IMR-90 (cell line): Measurements from ENCODE around the gene PPP1R13B. TPM values are rescaled to one million over a fixed set of nuclear protein-coding genes. Genes with fewer than 3 reads are reported as not detected.

ENCODE experiments used
- ATAC-seq: fragments of 200-7000 bp; cut with Tn5 transposase; 2 replicates; pipeline ENCODE4 v1.9.1; 2020; ENCODE audit warnings: low read depth, mild to moderate bottlenecking, moderate library complexity
- BruUV-seq: library from RNA; stranded (reverse); fragments of 400-500 nt; replicated peaks from 2 replicates; lab custom pipeline; 2021; lab: Mats Ljungman, UMichigan
- CTCF ChIA-PET: fragments of 300-600 bp; formaldehyde crosslinking; extraction: SDS; loops from one replicate; lab custom pipeline; 2021; ENCODE audit warnings: antibody characterized with exemption; lab: Yijun Ruan, JAX
- POLR2A ChIA-PET: fragments of 300-600 bp; sonication (Branson Sonifier 250); formaldehyde crosslinking; loops from one replicate; lab custom pipeline; 2022; ENCODE audit warnings: antibody characterized with exemption; ENCODE audit not compliant: unreplicated experiment; lab: Charles Lee
- DNase-seq: peaks from one replicate; pipeline ENCODE4 v3.0.0; 2013
- H2AFZ ChIP-seq: replicated peaks from 2 replicates; pipeline ENCODE3; 2013; ENCODE audit warnings: low read length, mild to moderate bottlenecking; ENCODE audit not compliant: poor library complexity
- H2AK5ac ChIP-seq: 2 replicates; pipeline ENCODE4 v1.6.1; 2013; ENCODE audit warnings: low read depth, low read length, inconsistent platforms
- H2AK9ac ChIP-seq: replicated peaks from 2 replicates; pipeline ENCODE3; 2013; ENCODE audit warnings: mild to moderate bottlenecking, low read depth, low read length, moderate library complexity; ENCODE audit not compliant: poor library complexity
- H2BK120ac ChIP-seq: 2 replicates; pipeline ENCODE4 v1.6.1; 2013; ENCODE audit warnings: low read depth, low read length, inconsistent platforms
- H2BK15ac ChIP-seq: 3 replicates; pipeline ENCODE4 v1.6.1; 2013; ENCODE audit warnings: low read depth, low read length, inconsistent platforms
- H2BK20ac ChIP-seq: 2 replicates; pipeline ENCODE4 v1.6.1; 2013; ENCODE audit warnings: low read depth, mild to moderate bottlenecking, inconsistent platforms, low read length, moderate library complexity
- H2BK5ac ChIP-seq: 2 replicates; pipeline ENCODE4 v1.6.1; 2013; ENCODE audit warnings: mild to moderate bottlenecking, low read depth, low read length, inconsistent platforms; ENCODE audit not compliant: poor library complexity, severe bottlenecking
- H3K14ac ChIP-seq: replicated peaks from 2 replicates; pipeline ENCODE4 v1.6.1; 2013; ENCODE audit warnings: low read depth, low read length, inconsistent platforms
- H3K18ac ChIP-seq: 2 replicates; pipeline ENCODE4 v1.6.1; 2013; ENCODE audit warnings: low read depth, low read length, control low read depth
- H3K23ac ChIP-seq: 2 replicates; pipeline ENCODE4 v1.6.1; 2013; ENCODE audit warnings: low read depth, low read length, inconsistent platforms
- H3K27ac ChIP-seq: 2 replicates; pipeline ENCODE4 v1.5.1; 2013; ENCODE audit warnings: mild to moderate bottlenecking, control low read depth, low read length; ENCODE audit not compliant: insufficient read depth
- H3K27me3 ChIP-seq: 2 replicates; pipeline ENCODE4 v1.6.1; 2013; ENCODE audit warnings: low read length; ENCODE audit not compliant: control insufficient read depth, insufficient read depth
- H3K36me3 ChIP-seq: 2 replicates; pipeline ENCODE4 v1.6.1; 2013; ENCODE audit warnings: low read length, mixed read lengths; ENCODE audit not compliant: control insufficient read depth, insufficient read depth
- H3K4ac ChIP-seq: 2 replicates; pipeline ENCODE4 v1.6.1; 2013; ENCODE audit warnings: low read depth, low read length, inconsistent platforms
- H3K4me1 ChIP-seq: 2 replicates; pipeline ENCODE4 v1.6.1; 2013; ENCODE audit warnings: low read length, mixed read lengths; ENCODE audit not compliant: control insufficient read depth, insufficient read depth
- H3K4me2 ChIP-seq: 2 replicates; pipeline ENCODE4 v1.6.1; 2013; ENCODE audit warnings: low read depth, mild to moderate bottlenecking, control low read depth, low read length, moderate library complexity
- H3K4me3 ChIP-seq: 2 replicates; pipeline ENCODE4 v1.5.1; 2013; ENCODE audit warnings: low read depth, mild to moderate bottlenecking, control low read depth, low read length, moderate library complexity; ENCODE audit not compliant: insufficient read depth
- H3K56ac ChIP-seq: 2 replicates; pipeline ENCODE4 v1.6.1; 2013; ENCODE audit warnings: low read length, inconsistent platforms; ENCODE audit not compliant: insufficient read depth; ENCODE audit errors: extremely low read depth
- H3K79me1 ChIP-seq, 2 experiments: 2 replicates each; pipeline ENCODE4 v1.6.1; 2013; ENCODE audit warnings: low read length in 2 of 2, inconsistent platforms in 1 of 2, low read depth in 1 of 2
- H3K9ac ChIP-seq: 2 replicates; pipeline ENCODE4 v1.6.1; 2013; ENCODE audit warnings: low read depth, low read length, control low read depth
- H3K9me1 ChIP-seq: 2 replicates; pipeline ENCODE4 v1.6.1; 2013; ENCODE audit warnings: low read length, inconsistent platforms; ENCODE audit not compliant: insufficient read depth
- H3K9me3 ChIP-seq: 2 replicates; pipeline ENCODE4 v1.6.1; 2013; ENCODE audit warnings: low read length; ENCODE audit not compliant: control insufficient read depth, insufficient read depth
- H4K20me1 ChIP-seq: 2 replicates; pipeline ENCODE4 v1.6.1; 2013; ENCODE audit warnings: low read length, inconsistent platforms; ENCODE audit not compliant: insufficient read depth
- H4K5ac ChIP-seq: 2 replicates; pipeline ENCODE4 v1.6.1; 2013; ENCODE audit warnings: mild to moderate bottlenecking, low read depth, low read length, control low read depth
- H4K8ac ChIP-seq, 2 experiments: 2 replicates each; pipeline ENCODE4 v1.6.1; 2013; ENCODE audit warnings: low read depth in 2 of 2, low read length in 2 of 2, control low read depth in 1 of 2, inconsistent platforms in 1 of 2
- H4K91ac ChIP-seq: 2 replicates; pipeline ENCODE4 v1.6.1; 2013; ENCODE audit warnings: low read depth, low read length, inconsistent platforms; ENCODE audit not compliant: insufficient read depth
- CEBPB ChIP-seq: IDR thresholded peaks from 2 replicates; pipeline ENCODE4 v1.6.1; 2012; ENCODE audit warnings: low read depth, low read length, improper control_type of control experiment
- CTCF ChIP-seq: conservative IDR thresholded peaks from 2 replicates; pipeline ENCODE4 v1.5.1; 2012; ENCODE audit warnings: mild to moderate bottlenecking, low read depth, low read length, improper control_type of control experiment
- ELK1 ChIP-seq: fragments of 150-350 bp; IDR thresholded peaks from 2 replicates; pipeline ENCODE4 v1.6.1; 2016; ENCODE audit warnings: low read depth, mild to moderate bottlenecking, low read length, moderate library complexity, borderline replicate concordance
- FOS ChIP-seq: fragments of 150-350 bp; IDR thresholded peaks from 2 replicates; pipeline ENCODE4 v1.6.1; 2016; ENCODE audit warnings: low read depth, low read length
- MAZ ChIP-seq: IDR thresholded peaks from 2 replicates; pipeline ENCODE4 v1.6.1; 2012; ENCODE audit warnings: low read depth, mild to moderate bottlenecking, low read length, improper control_type of control experiment, moderate library complexity, borderline replicate concordance
- NFE2L2 ChIP-seq: fragments of 150-350 bp; IDR thresholded peaks from 2 replicates; pipeline ENCODE4 v1.6.1; 2016; ENCODE audit warnings: low read depth, mild to moderate bottlenecking, low read length
- RAD21 ChIP-seq: IDR thresholded peaks from 2 replicates; pipeline ENCODE4 v1.6.1; 2012; ENCODE audit warnings: low read length, improper control_type of control experiment
- SMC3 ChIP-seq: fragments of 150-350 bp; IDR thresholded peaks from 2 replicates; pipeline ENCODE4 v1.6.1; 2016; ENCODE audit warnings: low read depth, mild to moderate bottlenecking, antibody characterized with exemption, low read length, moderate library complexity
- USF2 ChIP-seq: fragments of 150-350 bp; IDR thresholded peaks from 2 replicates; pipeline ENCODE4 v1.6.1; 2017; ENCODE audit warnings: mild to moderate bottlenecking, antibody characterized with exemption, low read length, low read depth
- WGBS, 2 experiments: methylation state at CpG; one replicate each; pipeline versions ENCODE4 v1.1.5 to v1.1.7; 2013; ENCODE audit warnings: missing lambda C conversion rate in 2 of 2; ENCODE audit not compliant: insufficient read length in 1 of 2; ENCODE audit errors: extremely low coverage in 2 of 2; 5-methylcytosine and 5-hydroxymethylcytosine counted together
- dilution Hi-C: fragments of 300-500 bp; cut with HindIII; formaldehyde crosslinking; loops from one replicate; pipeline ENCODE4 v1.14.3; 2018; ENCODE audit warnings: low sequenced_read_pairs; ENCODE audit not compliant: unreplicated experiment
- in situ Hi-C: fragments of 300-500 bp; cut with MboI; formaldehyde crosslinking; loops from 3 replicates; pipeline ENCODE4 v1.14.3; 2019; ENCODE audit warnings: low sequenced_read_pairs, inconsistent platforms, mixed read lengths
- intact Hi-C: fragments of 100-400 bp; cut with micrococcal nuclease; formaldehyde crosslinking; loops from 2 replicates; pipeline ENCODE4 v1.10.0; 2022
- polyA plus RNA-seq, 3 experiments: library from polyadenylated mRNA; depleted of rRNA; stranded (reverse); fragments of >200 nt; gene quantifications; 2 replicates each; pipeline ENCODE4 v1.2.3, GENCODE V29; 2012; ENCODE audit warnings: low replicate concordance in 1 of 3
- total RNA-seq: library from RNA; depleted of rRNA; stranded (reverse); fragments of >200 nt; gene quantifications from 2 replicates; pipeline ENCODE4 v1.2.3, GENCODE V29; 2012

The PPP1R13B gene
- total and polyA plus RNA-seq, 2 of the 4 experiments (the other 2 are of a cell fraction), result 1.6 to 2.8 TPM

GRCh38 chr14:103806805-103807204 is 40.6 kb downstream of the PPP1R13B start:
- intact Hi-C loops, result loop anchor here (5.0 to 10.0 kb wide), 2 partner anchors 115 to 268 kb away; a partner anchor contains a TSS
- Histone ChIP-seq H2AK5ac (no peak overlapping the region), H3K14ac (no peak overlapping the region), H2AK9ac (no peak overlapping the region), H2BK20ac (no peak overlapping the region), H3K4me3 (no peak overlapping the region), H4K5ac (no peak overlapping the region), H3K27ac (no peak overlapping the region), H2AFZ (no peak overlapping the region), H2BK120ac (no peak overlapping the region), H2BK15ac (no peak overlapping the region), H3K4me2 (no peak overlapping the region), H3K9ac (no peak overlapping the region), H3K4ac (no peak overlapping the region), H3K4me1 (peaks cover 2% of the 10 kb centered on the region; the same call in 1 of the 2 replicates), H3K23ac (0 out of 2 replicates have a peak overlapping the region, but pooled peaks have one; percentile 27), H4K91ac (no peak overlapping the region), H3K56ac (no peak overlapping the region), H3K9me3 (no peaks in the 10 kb centered on the region), H3K27me3 (no peaks in the 10 kb centered on the region), H4K8ac (no peak overlapping the region), H3K18ac (no peak overlapping the region), H3K79me1 (no peaks in the 10 kb centered on the region), H2BK5ac (no peak overlapping the region), H3K36me3 (no peaks in the 10 kb centered on the region), H3K9me1 (no peaks in the 10 kb centered on the region), H4K20me1 (no peaks in the 10 kb centered on the region)
- no peak for DNase-seq
- CTCF ChIA-PET, result interaction anchor here (0.9 to 1.4 kb wide), 2 partner anchors 97 to 98 kb away, joined by 3 to 4 read pairs; no protein-coding TSS in a partner anchor
- in situ Hi-C loops, result loop anchor here (5.0 kb wide), 1 partner anchor 175 kb away; no protein-coding TSS in a partner anchor
- BruUV-seq, result no TSS peak
- 13% methylated on average over 4 of the region's 5 CpGs; no CpG with 5 or more reads in 1 of the 2 experiments for WGBS, 2 experiments
- TF ChIP-seq SMC3 (no peak), NFE2L2 (no peak), FOS (no peak), MAZ (no peak), CEBPB (no peak), ELK1 (no peak), RAD21 (no peak), USF2 (no peak), CTCF (no peak)
- ATAC-seq, result no peak
- POLR2A ChIA-PET, result no interaction called here
- dilution Hi-C loops, result no loop called here
